ENCODE data around the gene NR3C1.

Gene NR3C1

DNA sequence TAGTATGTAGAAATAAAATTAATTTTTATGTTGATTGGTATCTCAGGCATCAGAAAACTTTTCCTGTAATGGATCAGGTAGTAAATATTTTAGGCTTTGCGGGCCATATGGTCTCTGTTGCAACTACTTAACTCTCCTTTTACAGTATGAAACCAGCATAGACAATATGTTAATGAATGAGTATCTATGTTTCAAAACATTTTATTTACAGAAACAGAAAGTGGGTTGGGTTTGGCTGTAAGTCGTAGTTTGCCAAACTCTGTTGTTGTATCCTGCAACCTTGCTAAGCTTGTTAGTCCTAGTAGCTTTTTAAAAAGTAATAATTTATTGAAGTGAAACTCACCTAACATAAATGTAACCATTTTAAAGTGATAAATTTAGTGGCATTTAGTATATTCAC, 132.1 kb downstream of the NR3C1 start:
- no peak for FAIRE-seq
- no peak for TF ChIP-seq POU2F2 (IDR thresholded peaks at IDR 0.05; ENCODE audit: low read depth, low read length)
- no peak for TF ChIP-seq POLR2AphosphoS5 (IDR thresholded peaks at IDR 0.05; ENCODE audit: low read depth, low read length)
- TF ChIP-seq TAF1 (IDR thresholded peaks at IDR 0.05; ENCODE audit: low read depth, low read length), result no peak
- no peak for TF ChIP-seq SPI1 (IDR thresholded peaks at IDR 0.05; ENCODE audit: low read depth, low read length)
- TF ChIP-seq PAX5 (IDR thresholded peaks at IDR 0.05; ENCODE audit: insufficient read depth, low read length, severe bottlenecking), result no peak
- no peak for TF ChIP-seq POLR2A (IDR thresholded peaks at IDR 0.05; ENCODE audit: low read depth, low read length)
- DNase-seq (ENCODE audit: insufficient read length, low spot score), result no peak

DNA sequence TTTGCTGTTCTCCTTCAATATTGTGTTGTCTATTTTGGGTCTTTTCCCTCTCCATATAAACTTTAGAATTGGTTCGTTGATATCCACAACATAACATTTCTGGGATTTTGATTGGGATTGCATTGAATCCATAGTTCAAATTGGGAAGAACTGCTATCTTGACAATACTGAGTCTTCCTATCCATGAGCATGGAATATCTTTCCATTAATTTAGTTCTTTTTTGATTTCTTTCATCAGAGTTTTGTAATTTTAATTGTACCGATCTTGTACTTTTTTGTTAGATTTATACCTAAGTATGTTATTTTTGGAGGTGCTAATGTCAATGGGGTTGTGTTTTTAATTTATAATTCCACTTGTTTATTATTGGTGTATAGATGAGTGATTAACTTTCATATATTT, 135.1 kb downstream of the NR3C1 start:
- TF ChIP-seq TAF1 (IDR thresholded peaks at IDR 0.05; ENCODE audit: low read depth, low read length) (no peak), SPI1 (IDR thresholded peaks at IDR 0.05; ENCODE audit: low read depth, low read length) (no peak), PAX5 (IDR thresholded peaks at IDR 0.05; ENCODE audit: insufficient read depth, low read length, severe bottlenecking) (no peak), POLR2A (IDR thresholded peaks at IDR 0.05; ENCODE audit: low read depth, low read length) (no peak)
- no peak for DNase-seq (ENCODE audit: insufficient read length, low spot score)
- FAIRE-seq, result no peak

DNA sequence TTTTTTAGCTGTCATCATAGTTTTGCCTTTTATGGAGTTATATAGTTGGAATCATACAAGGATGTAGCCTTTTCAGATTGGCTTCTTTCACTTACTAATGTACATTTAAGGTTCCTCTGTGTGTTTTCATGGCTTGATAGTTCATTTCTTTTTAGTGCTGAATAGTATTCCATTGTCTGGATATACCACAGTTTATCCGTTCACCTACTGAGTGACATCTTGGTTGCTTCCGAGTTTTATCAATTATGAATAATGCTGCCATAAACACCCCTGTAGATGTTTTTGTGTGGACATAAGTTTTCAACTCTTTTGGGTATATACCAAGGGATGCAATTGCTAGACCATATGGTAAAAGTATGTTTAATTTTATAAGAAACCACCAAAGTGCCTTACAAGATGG, 136.3 kb downstream of the NR3C1 start:
- DNase-seq (ENCODE audit: insufficient read length, low spot score), result no peak
- no peak for FAIRE-seq
- TF ChIP-seq TAF1 (IDR thresholded peaks at IDR 0.05; ENCODE audit: low read depth, low read length), result no peak
- no peak for TF ChIP-seq POLR2AphosphoS5 (IDR thresholded peaks at IDR 0.05; ENCODE audit: low read depth, low read length)
- TF ChIP-seq POU2F2 (IDR thresholded peaks at IDR 0.05; ENCODE audit: low read depth, low read length), result no peak
- TF ChIP-seq SPI1 (IDR thresholded peaks at IDR 0.05; ENCODE audit: low read depth, low read length), result no peak
- TF ChIP-seq POLR2A (IDR thresholded peaks at IDR 0.05; ENCODE audit: low read depth, low read length), result no peak
- no peak for TF ChIP-seq PAX5 (IDR thresholded peaks at IDR 0.05; ENCODE audit: insufficient read depth, low read length, severe bottlenecking)

DNA sequence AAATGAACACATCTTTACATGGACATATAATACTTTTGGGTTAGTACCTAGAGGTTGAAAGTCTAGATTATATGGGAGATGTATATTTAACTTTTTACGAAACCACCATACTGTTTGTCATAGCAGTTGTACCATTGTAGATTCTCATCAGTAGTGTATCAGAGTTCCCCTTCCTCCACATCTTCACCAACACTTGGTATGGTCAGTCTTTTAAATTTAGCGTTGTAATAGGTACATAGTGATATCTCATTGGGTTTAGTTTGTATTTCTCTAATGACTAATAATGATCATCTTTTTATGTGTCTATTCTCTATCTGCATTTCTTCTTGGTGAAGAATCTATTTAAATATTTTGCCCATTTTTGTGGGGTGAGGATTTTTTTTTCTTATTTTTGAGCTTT, 137.5 kb downstream of the NR3C1 start:
- DNase-seq (ENCODE audit: insufficient read length, low spot score) (no peak), FAIRE-seq (no peak)
- no peak for TF ChIP-seq TAF1 (IDR thresholded peaks at IDR 0.05; ENCODE audit: low read depth, low read length)
- no peak for TF ChIP-seq POU2F2 (IDR thresholded peaks at IDR 0.05; ENCODE audit: low read depth, low read length)
- no peak for TF ChIP-seq POLR2A (IDR thresholded peaks at IDR 0.05; ENCODE audit: low read depth, low read length)
- TF ChIP-seq SPI1 (IDR thresholded peaks at IDR 0.05; ENCODE audit: low read depth, low read length), result no peak
- no peak for TF ChIP-seq POLR2AphosphoS5 (IDR thresholded peaks at IDR 0.05; ENCODE audit: low read depth, low read length)
- TF ChIP-seq PAX5 (IDR thresholded peaks at IDR 0.05; ENCODE audit: insufficient read depth, low read length, severe bottlenecking), result no peak

DNA sequence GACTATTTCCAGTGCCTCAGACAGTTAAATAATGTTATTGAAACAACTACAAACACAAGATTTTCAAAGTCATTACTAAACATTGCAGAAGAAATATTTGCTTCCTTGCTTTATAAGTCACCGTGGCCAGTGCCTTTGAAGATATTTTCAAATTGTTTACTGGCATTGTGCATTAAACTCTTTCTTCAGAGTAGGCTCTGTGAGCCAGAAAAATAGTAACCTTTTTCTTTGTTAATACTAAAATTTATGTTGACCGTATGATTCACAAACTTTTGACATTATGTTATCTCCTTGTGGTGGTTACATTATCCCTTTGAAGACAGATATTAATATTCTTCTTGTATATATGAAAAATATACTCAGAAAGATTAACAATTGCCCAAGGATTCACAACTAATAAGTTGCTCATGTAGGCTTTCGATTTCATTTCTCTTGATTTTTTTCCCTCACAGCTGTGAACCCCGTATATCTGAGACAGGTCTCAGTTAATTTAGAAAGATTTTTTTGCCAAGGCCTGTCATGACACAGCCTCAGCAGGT, 140.1 kb downstream of the NR3C1 start:
- DNase-seq (ENCODE audit: insufficient read length, low spot score), result no peak
- no peak for FAIRE-seq
- TF ChIP-seq POU2F2 (IDR thresholded peaks at IDR 0.05; ENCODE audit: low read depth, low read length) (no peak), PAX5 (IDR thresholded peaks at IDR 0.05; ENCODE audit: insufficient read depth, low read length, severe bottlenecking) (no peak), POLR2A (IDR thresholded peaks at IDR 0.05; ENCODE audit: low read depth, low read length) (no peak), SPI1 (IDR thresholded peaks at IDR 0.05; ENCODE audit: low read depth, low read length) (no peak), POLR2AphosphoS5 (IDR thresholded peaks at IDR 0.05; ENCODE audit: low read depth, low read length) (no peak), TAF1 (IDR thresholded peaks at IDR 0.05; ENCODE audit: low read depth, low read length) (no peak)

DNA sequence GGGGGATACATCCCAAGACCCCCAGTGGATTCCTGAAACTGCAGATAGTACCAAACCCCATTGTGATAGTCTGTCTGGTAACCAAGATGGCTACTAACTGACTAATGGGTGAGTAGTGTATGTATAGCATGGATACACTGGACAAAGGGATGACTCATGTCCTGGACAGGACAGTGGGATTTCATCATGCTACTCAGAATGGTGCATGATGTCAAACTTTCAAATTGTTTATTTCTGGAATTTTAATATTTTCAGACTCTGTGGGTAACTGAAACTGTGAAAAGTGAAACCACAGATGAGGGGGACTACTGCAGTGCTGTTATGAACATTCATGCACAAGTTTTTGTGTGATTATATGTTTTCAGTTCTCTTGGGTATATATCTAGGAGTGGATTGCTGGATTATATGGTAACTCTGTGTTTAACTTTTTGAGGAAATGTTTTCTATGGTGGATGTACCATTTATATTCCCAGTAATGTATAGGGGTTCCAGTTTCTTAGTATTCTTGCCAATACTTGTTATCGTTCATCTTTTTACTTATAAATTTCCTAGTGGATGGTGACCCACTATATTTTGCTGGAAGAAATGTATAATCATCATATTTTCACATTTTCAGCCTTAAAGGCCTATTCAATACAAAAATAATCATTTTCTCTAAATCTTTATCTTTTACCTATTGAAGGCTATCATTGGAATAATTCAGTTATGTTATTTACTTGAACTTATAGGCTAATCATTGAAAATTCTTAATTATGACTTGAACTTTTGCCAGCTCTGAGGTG, 140.9 kb downstream of the NR3C1 start:
- no peak for TF ChIP-seq TAF1 (IDR thresholded peaks at IDR 0.05; ENCODE audit: low read depth, low read length)
- TF ChIP-seq PAX5 (IDR thresholded peaks at IDR 0.05; ENCODE audit: insufficient read depth, low read length, severe bottlenecking), result no peak
- TF ChIP-seq SPI1 (IDR thresholded peaks at IDR 0.05; ENCODE audit: low read depth, low read length), result no peak
- no peak; the same call in 1 of the 2 replicates for TF ChIP-seq POU2F2 (IDR thresholded peaks at IDR 0.05; ENCODE audit: low read depth, low read length)
- no peak for TF ChIP-seq POLR2AphosphoS5 (IDR thresholded peaks at IDR 0.05; ENCODE audit: low read depth, low read length)
- no peak for TF ChIP-seq POLR2A (IDR thresholded peaks at IDR 0.05; ENCODE audit: low read depth, low read length)
- FAIRE-seq, result peak; percentile 66

DNA sequence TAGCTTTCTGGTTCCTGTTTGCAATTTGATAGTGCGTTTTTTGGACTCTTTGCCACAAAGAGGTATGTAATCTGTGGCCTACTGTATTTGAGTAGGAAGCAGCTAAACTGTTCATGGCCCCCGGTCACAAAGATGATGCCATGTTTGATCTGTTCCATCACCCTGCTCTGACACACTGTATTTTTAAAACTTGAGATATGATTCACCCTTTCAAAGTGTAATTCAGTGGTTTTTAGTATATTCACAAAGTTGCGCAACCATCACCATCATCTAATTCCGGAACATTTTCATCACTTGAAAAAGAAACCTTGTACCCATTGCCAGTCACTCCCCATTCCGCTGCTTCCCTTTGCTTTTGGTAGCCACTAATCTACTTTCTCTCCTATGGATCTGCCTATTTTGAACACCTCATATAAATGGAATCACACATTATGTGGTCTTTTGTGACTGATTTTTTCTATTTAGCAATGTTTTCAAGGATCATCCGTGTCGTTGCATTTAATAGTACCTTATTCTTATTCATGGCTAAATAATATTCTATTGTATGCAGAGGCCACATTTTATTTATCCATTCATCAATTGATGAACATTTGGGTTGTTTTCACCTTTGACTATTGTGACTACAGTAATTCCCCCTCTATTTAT, 141.6 kb downstream of the NR3C1 start:
- DNase-seq (ENCODE audit: insufficient read length, low spot score) (no peak), FAIRE-seq (peak; percentile 57)

More for the DNA sequence above, 140.9 kb downstream of the NR3C1 start:
- no peak for DNase-seq (ENCODE audit: insufficient read length, low spot score)

DNA sequence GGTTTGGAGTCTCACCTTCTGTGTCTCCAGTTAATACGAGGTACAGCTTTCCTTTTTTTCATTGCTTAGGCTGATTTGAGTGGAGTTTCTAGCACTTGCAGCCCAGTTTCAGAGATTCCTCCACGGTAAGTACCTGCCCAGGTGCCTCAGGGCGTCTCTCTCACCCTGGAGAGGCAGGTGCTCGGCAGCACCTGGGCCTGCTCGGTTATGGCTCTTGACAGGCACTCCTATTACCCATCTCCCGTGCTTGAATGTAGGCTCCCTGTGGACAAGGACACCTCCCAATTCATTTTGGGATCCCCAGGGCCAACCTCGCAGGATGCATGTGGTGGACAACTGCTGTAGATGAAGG, 144.3 kb downstream of the NR3C1 start:
- no peak for FAIRE-seq
- TF ChIP-seq SPI1 (IDR thresholded peaks at IDR 0.05; ENCODE audit: low read depth, low read length) (no peak), POLR2AphosphoS5 (IDR thresholded peaks at IDR 0.05; ENCODE audit: low read depth, low read length) (no peak), POLR2A (IDR thresholded peaks at IDR 0.05; ENCODE audit: low read depth, low read length) (no peak), PAX5 (IDR thresholded peaks at IDR 0.05; ENCODE audit: insufficient read depth, low read length, severe bottlenecking) (no peak)
- no peak for DNase-seq (ENCODE audit: insufficient read length, low spot score)

More for the DNA sequence above, 141.6 kb downstream of the NR3C1 start:
- TF ChIP-seq POLR2AphosphoS5 (IDR thresholded peaks at IDR 0.05; ENCODE audit: low read depth, low read length), result no peak
- TF ChIP-seq PAX5 (IDR thresholded peaks at IDR 0.05; ENCODE audit: insufficient read depth, low read length, severe bottlenecking), result no peak
- TF ChIP-seq POLR2A (IDR thresholded peaks at IDR 0.05; ENCODE audit: low read depth, low read length), result no peak

DNA sequence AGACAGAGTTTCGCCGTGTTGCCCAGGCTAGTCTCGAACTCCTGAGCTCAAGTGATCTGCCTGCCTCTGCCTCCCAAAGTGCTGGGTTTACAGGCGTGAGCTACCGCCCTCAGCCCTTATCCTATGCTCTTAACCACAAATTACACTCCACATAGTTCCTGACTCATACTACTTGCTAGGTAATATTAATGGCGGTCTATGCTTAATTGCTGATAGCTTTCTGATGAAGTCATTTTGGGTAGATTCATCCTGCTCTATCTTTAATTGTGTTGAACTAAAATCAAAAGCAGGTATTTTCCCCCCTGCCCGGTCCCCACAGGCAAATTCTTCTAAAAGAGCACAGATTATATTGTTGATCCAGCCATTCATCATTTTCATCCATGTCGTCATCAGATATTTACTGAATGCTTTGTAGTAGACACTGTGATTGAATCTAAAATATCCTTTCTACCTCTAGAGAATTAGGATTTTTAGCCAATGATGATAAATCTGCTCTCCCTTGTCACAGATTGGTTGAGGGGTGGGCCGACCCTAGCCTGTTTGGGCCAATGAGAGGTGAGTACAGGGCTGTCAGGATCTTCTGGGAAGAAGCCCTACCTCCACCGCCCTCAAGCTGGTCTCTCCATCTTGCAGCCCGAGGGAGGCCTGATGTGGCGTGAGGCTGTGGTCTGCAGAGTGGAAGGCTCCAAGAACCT, 144.8 kb downstream of the NR3C1 start:
- FAIRE-seq (no peak), DNase-seq (ENCODE audit: insufficient read length, low spot score) (no peak)
- TF ChIP-seq TAF1 (IDR thresholded peaks at IDR 0.05; ENCODE audit: low read depth, low read length) (no peak), POLR2A (IDR thresholded peaks at IDR 0.05; ENCODE audit: low read depth, low read length) (no peak), POLR2AphosphoS5 (IDR thresholded peaks at IDR 0.05; ENCODE audit: low read depth, low read length) (no peak), SPI1 (IDR thresholded peaks at IDR 0.05; ENCODE audit: low read depth, low read length) (no peak)

Data from GM12891 (cell line).